SK-N-SH treated with all-trans-retinoic acid at 6 μM for 48 hours (cell line): ENCODE measurements around the gene ARPC2.

Experiments
- ARNTL ChIP-seq: fragments of 450-650 bp; formaldehyde crosslinking; IDR thresholded peaks from 2 replicates; pipeline ENCODE4 v1.5.0; 2020; ENCODE audit warnings: low read depth, mild to moderate bottlenecking, moderate library complexity, borderline replicate concordance
- CSDC2 ChIP-seq: fragments of 250-450 bp; sonication (Bioruptor Pico); IDR thresholded peaks from 2 replicates; pipeline ENCODE4 v1.5.0; 2020; ENCODE audit warnings: mild to moderate bottlenecking, moderate library complexity
- OSR1 ChIP-seq: fragments of 250-450 bp; sonication (Bioruptor Pico); IDR thresholded peaks from 2 replicates; pipeline ENCODE4 v1.8.0; 2022; ENCODE audit warnings: moderate library complexity, mild to moderate bottlenecking, inconsistent platforms
- PPARA ChIP-seq: fragments of 250-450 bp; sonication (Bioruptor Pico); IDR thresholded peaks from 2 replicates; pipeline ENCODE4 v1.5.0; 2020; ENCODE audit warnings: mild to moderate bottlenecking, borderline replicate concordance
- RARB ChIP-seq: fragments of 250-450 bp; sonication (Bioruptor Pico); IDR thresholded peaks from 2 replicates; pipeline ENCODE4 v1.8.0; 2021; ENCODE audit warnings: mild to moderate bottlenecking, moderate library complexity
- TOX ChIP-seq: fragments of 250-450 bp; sonication (Bioruptor Pico); IDR thresholded peaks from 2 replicates; pipeline ENCODE4 v1.8.0; 2021; ENCODE audit warnings: mild to moderate bottlenecking, moderate library complexity, borderline replicate concordance
- TF ChIP-seq, protein P1 (sequence below): fragments of 250-450 bp; sonication (Bioruptor Pico); IDR thresholded peaks from 2 replicates; pipeline ENCODE4 v1.5.0; 2020; ENCODE audit warnings: mild to moderate bottlenecking, moderate library complexity
- TF ChIP-seq, protein P2 (sequence below): fragments of 250-450 bp; sonication (Bioruptor Pico); IDR thresholded peaks from 2 replicates; pipeline ENCODE4 v1.8.0; 2021; ENCODE audit warnings: low read depth, mild to moderate bottlenecking, moderate library complexity, borderline replicate concordance

DNA sequence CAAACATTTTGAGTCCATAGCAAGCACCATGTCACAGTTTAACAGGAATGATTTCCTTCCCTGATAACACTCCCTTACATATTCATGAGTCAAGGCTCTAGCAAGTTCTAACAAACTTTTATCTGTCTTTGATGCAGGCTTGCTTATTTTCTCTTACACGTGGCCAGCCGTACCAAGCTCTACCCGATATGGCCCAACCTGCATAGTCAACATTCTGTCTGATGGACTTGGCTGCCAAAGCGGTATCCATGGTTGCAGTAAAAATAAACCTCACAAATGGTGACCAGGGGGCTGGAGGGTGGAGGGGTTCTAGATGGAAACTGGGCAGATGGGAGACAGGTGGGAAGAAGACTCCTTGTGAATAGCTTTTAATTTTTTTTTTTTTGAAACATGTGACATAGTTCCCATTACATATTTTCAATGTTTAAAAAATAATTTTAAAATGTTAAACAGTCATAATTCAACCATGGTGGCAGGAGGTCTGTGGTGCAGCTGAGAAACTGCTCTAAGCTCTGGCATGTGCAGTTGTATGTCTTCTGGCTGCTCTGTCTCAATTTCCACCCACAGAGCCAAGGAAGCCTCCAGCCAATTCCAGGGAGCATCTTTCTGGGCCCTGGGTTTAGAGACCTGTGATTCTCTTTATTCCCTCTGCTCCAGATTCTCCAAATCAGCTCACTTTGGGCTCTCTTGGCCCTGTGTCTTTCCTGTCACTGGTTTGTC is 29.5 kb upstream of the ARPC2 start:
- TF ChIP-seq OSR1 (no peak), RARB (CRISPR knock-in tag) (no peak), ARNTL (CRISPR knock-in tag) (no peak), CSDC2 (CRISPR knock-in tag) (no peak), TOX (CRISPR knock-in tag) (no peak), PPARA (CRISPR knock-in tag) (no peak)
- TF ChIP-seq, protein P1, sequence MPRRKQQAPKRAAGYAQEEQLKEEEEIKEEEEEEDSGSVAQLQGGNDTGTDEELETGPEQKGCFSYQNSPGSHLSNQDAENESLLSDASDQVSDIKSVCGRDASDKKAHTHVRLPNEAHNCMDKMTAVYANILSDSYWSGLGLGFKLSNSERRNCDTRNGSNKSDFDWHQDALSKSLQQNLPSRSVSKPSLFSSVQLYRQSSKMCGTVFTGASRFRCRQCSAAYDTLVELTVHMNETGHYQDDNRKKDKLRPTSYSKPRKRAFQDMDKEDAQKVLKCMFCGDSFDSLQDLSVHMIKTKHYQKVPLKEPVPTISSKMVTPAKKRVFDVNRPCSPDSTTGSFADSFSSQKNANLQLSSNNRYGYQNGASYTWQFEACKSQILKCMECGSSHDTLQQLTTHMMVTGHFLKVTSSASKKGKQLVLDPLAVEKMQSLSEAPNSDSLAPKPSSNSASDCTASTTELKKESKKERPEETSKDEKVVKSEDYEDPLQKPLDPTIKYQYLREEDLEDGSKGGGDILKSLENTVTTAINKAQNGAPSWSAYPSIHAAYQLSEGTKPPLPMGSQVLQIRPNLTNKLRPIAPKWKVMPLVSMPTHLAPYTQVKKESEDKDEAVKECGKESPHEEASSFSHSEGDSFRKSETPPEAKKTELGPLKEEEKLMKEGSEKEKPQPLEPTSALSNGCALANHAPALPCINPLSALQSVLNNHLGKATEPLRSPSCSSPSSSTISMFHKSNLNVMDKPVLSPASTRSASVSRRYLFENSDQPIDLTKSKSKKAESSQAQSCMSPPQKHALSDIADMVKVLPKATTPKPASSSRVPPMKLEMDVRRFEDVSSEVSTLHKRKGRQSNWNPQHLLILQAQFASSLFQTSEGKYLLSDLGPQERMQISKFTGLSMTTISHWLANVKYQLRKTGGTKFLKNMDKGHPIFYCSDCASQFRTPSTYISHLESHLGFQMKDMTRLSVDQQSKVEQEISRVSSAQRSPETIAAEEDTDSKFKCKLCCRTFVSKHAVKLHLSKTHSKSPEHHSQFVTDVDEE (CRISPR knock-in tag): no peak
- TF ChIP-seq, protein P2, sequence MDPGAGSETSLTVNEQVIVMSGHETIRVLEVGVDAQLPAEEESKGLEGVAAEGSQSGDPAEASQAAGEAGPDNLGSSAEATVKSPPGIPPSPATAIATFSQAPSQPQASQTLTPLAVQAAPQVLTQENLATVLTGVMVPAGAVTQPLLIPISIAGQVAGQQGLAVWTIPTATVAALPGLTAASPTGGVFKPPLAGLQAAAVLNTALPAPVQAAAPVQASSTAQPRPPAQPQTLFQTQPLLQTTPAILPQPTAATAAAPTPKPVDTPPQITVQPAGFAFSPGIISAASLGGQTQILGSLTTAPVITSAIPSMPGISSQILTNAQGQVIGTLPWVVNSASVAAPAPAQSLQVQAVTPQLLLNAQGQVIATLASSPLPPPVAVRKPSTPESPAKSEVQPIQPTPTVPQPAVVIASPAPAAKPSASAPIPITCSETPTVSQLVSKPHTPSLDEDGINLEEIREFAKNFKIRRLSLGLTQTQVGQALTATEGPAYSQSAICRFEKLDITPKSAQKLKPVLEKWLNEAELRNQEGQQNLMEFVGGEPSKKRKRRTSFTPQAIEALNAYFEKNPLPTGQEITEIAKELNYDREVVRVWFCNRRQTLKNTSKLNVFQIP (CRISPR knock-in tag): no peak
